ENCODE data around the gene SOX12.
A peak's percentile ranks its signal among the peaks of the same experiment; 100 is the strongest.
"Not testable (repeated sequence)": the region's sequence is repeated elsewhere in the genome, so short reads cannot be mapped to it uniquely, and the experiment has no call there.

Gene SOX12

GRCh38 chr20:328975-329695 is 3.8 kb downstream of the SOX12 start:
- no peak for DNase-seq (ENCODE audit: low spot score)

- no peak for DNase-seq (ENCODE audit: low spot score)
Measured at GRCh38 chr20:329851-330232, 4.5 kb downstream of the SOX12 start.

- DNase-seq (ENCODE audit: low spot score): peak; percentile 68
Measured at GRCh38 chr20:330233-331149, 5.1 kb downstream of the SOX12 start.

GRCh38 chr20:334578-334977 is 9.2 kb downstream of the SOX12 start:
- DNase-seq (ENCODE audit: low spot score): no peak

- not testable (repeated sequence) for DNase-seq (ENCODE audit: low spot score)
Measured at GRCh38 chr20:336040-336439, 10.7 kb downstream of the SOX12 start.

GRCh38 chr20:341682-342081 is 16.3 kb downstream of the SOX12 start:
- no peak for DNase-seq (ENCODE audit: low spot score)

- no peak for DNase-seq (ENCODE audit: low spot score)
Measured at GRCh38 chr20:343107-343506, 17.8 kb downstream of the SOX12 start.

- DNase-seq (ENCODE audit: low spot score): no peak
Measured at GRCh38 chr20:346033-346639, 20.8 kb downstream of the SOX12 start.

GRCh38 chr20:346640-347316 is 21.4 kb downstream of the SOX12 start, which contains the start of gene NRSN2:
Gene NRSN2 (plus strand): TSS chr20:347111. CDS start chr20:349644, 2,533 bp downstream.
- no peak for DNase-seq (ENCODE audit: low spot score)

- DNase-seq (ENCODE audit: low spot score): no peak
Measured at GRCh38 chr20:347317-347639, 21.9 kb downstream of the SOX12 start.

- DNase-seq (ENCODE audit: low spot score): peak; percentile 88
Measured at GRCh38 chr20:347640-348484, 22.5 kb downstream of the SOX12 start.

GRCh38 chr20:348972-349841 is 23.9 kb downstream of the SOX12 start:
- no peak for DNase-seq (ENCODE audit: low spot score)

GRCh38 chr20:353166-353565 is 27.8 kb downstream of the SOX12 start:
- DNase-seq (ENCODE audit: low spot score): no peak

- peak; percentile 76 for DNase-seq (ENCODE audit: low spot score)
Measured at GRCh38 chr20:354298-354977, 29.1 kb downstream of the SOX12 start.

GRCh38 chr20:356154-356553 is 30.8 kb downstream of the SOX12 start:
- not testable (repeated sequence) for DNase-seq (ENCODE audit: low spot score)

- no peak for DNase-seq (ENCODE audit: low spot score)
Measured at GRCh38 chr20:356745-357144, 31.4 kb downstream of the SOX12 start.

GRCh38 chr20:358891-359555 is 33.7 kb downstream of the SOX12 start:
- no peak for DNase-seq (ENCODE audit: low spot score)

GRCh38 chr20:361561-361960 is 36.2 kb downstream of the SOX12 start:
- DNase-seq (ENCODE audit: low spot score): no peak
